22Rv1 (cell line): Measurements from ENCODE around the gene KY.

Experiments used
- CTCF ChIP-seq: fragments of 450-650 bp; IDR thresholded peaks from 2 replicates; pipeline ENCODE4 v1.5.1; 2017; ENCODE audit warnings: mild to moderate bottlenecking
- ZFX ChIP-seq: fragments of 450-650 bp; IDR thresholded peaks from 2 replicates; pipeline ENCODE4 v1.6.1; 2017; ENCODE audit warnings: antibody characterized with exemption, borderline replicate concordance

DNA sequence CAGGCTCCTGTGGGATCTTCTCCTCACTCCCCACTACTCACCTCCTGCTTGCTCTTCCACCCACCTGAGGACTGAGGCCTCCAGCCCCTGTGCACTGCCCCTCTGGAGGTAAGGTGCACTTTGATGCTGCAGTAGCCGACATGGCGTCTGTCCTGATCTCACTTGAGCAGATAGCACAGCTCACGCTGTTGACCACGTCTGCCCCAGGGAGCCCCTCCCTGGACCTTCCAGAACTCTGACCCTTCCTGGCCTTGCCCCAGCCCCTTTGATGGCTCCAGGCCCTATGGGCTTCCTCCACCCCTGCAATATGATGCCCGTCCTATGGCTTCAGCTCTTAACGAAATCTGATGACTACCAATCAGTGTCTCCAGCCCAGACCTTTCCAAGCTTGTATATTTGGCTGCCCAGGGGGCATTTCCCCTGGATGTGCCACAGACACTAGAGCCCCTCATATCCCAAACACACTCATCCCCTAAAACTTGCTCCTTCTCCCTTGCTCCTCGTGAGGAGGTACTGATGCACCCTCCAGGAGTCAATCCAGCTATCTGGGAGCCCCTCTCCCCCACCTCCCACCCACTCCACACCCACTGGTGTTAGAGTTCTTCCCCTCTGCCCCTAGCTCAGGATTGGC is 27.1 kb downstream of the KY start:
- TF ChIP-seq CTCF = no peak
- no peak for TF ChIP-seq ZFX
